WTC11 (cell line): ENCODE results near the gene PAN2. TPM values are rescaled to one million over a fixed set of nuclear protein-coding genes. Genes with fewer than 3 reads are reported as not detected.
A peak's percentile ranks its signal among the peaks of the same experiment; 100 is the strongest.
"Not testable (repeated sequence)": the region's sequence is repeated elsewhere in the genome, so short reads cannot be mapped to it uniquely, and the experiment has no call there.

Experiments
- ATAC-seq: fragments of 200-7000 bp; cut with Tn5 transposase; 2 replicates; pipeline ENCODE4 v1.10.0; 2021; ENCODE audit warnings: mild to moderate bottlenecking, moderate library complexity
- CTCF ChIA-PET: fragments of 300-600 bp; sonication (Branson Sonifier 250); formaldehyde crosslinking; loops from one replicate; lab custom pipeline; 2021; ENCODE audit warnings: antibody characterized with exemption; lab: Charles Lee
- POLR2A ChIA-PET: fragments of 350-600 bp; sonication (Branson Sonifier 250); formaldehyde crosslinking; loops from one replicate; lab custom pipeline; 2021; ENCODE audit warnings: antibody characterized with exemption; lab: Charles Lee
- DNase-seq: peaks from one replicate; pipeline ENCODE4 v3.0.0; 2021; ENCODE audit warnings: low spot score
- H3K27ac Mint-ChIP-seq: 2 replicates; pipeline ENCODE4 v1.8.0; 2021; ENCODE audit warnings: mixed read lengths
- H3K27me3 Mint-ChIP-seq: 2 replicates; pipeline ENCODE4 v1.8.0; 2021; ENCODE audit warnings: low read depth, mild to moderate bottlenecking, moderate library complexity, mixed read lengths
- H3K36me3 Mint-ChIP-seq: 2 replicates; pipeline ENCODE4 v1.8.0; 2021; ENCODE audit warnings: mixed read lengths
- H3K4me1 Mint-ChIP-seq: 2 replicates; pipeline ENCODE4 v1.8.0; 2022; ENCODE audit warnings: mixed read lengths
- H3K4me3 Mint-ChIP-seq: 2 replicates; pipeline ENCODE4 v1.8.0; 2021; ENCODE audit warnings: mild to moderate bottlenecking, moderate library complexity, mixed read lengths
- H3K9me3 Mint-ChIP-seq: 2 replicates; pipeline ENCODE4 v1.8.0; 2021; ENCODE audit warnings: mixed read lengths
- ATF2 ChIP-seq: sonication (generic); formaldehyde crosslinking; IDR thresholded peaks from 2 replicates; pipeline ENCODE4 v1.8.1; 2022; ENCODE audit warnings: low read depth, missing genetic modification reagents, borderline replicate concordance
- CTCF ChIP-seq: fragments of 200-600 bp; IDR thresholded peaks from 2 replicates; pipeline ENCODE4 v1.8.0; 2022; ENCODE audit warnings: antibody characterized with exemption
- GABPB1 ChIP-seq: sonication (generic); formaldehyde crosslinking; IDR thresholded peaks from 2 replicates; pipeline ENCODE4 v1.8.1; 2023; ENCODE audit warnings: mild to moderate bottlenecking, missing genetic modification reagents
- IRF1 ChIP-seq: sonication (generic); formaldehyde crosslinking; IDR thresholded peaks from 2 replicates; pipeline ENCODE4 v1.8.0; 2023; ENCODE audit warnings: missing genetic modification reagents
- MAX ChIP-seq: sonication (generic); formaldehyde crosslinking; IDR thresholded peaks from 2 replicates; pipeline ENCODE4 v1.8.0; 2022; ENCODE audit warnings: mild to moderate bottlenecking, missing genetic modification reagents
- MYBL2 ChIP-seq: sonication (generic); formaldehyde crosslinking; IDR thresholded peaks from 2 replicates; pipeline ENCODE4 v1.8.1; 2023; ENCODE audit warnings: mild to moderate bottlenecking, moderate library complexity, missing genetic modification reagents
- NFE2L1 ChIP-seq: sonication (generic); formaldehyde crosslinking; IDR thresholded peaks from 2 replicates; pipeline ENCODE4 v1.8.1; 2023; ENCODE audit warnings: missing genetic modification reagents
- NR1H2 ChIP-seq: sonication (generic); formaldehyde crosslinking; IDR thresholded peaks from 2 replicates; pipeline ENCODE4 v1.9.0; 2021; ENCODE audit warnings: mild to moderate bottlenecking, moderate library complexity, missing genetic modification reagents
- RELA ChIP-seq: sonication (generic); formaldehyde crosslinking; IDR thresholded peaks from 2 replicates; pipeline ENCODE4 v1.8.1; 2022; ENCODE audit warnings: missing genetic modification reagents, mild to moderate bottlenecking, borderline replicate concordance
- SP1 ChIP-seq: sonication (generic); formaldehyde crosslinking; conservative IDR thresholded peaks from 2 replicates; pipeline ENCODE4 v1.8.1; 2022; ENCODE audit warnings: missing genetic modification reagents
- TEAD1 ChIP-seq: sonication (generic); formaldehyde crosslinking; IDR thresholded peaks from 2 replicates; pipeline ENCODE4 v1.8.0; 2022; ENCODE audit warnings: mild to moderate bottlenecking, missing genetic modification reagents
- ZBTB43 ChIP-seq: sonication (generic); formaldehyde crosslinking; IDR thresholded peaks from 2 replicates; pipeline ENCODE4 v1.8.1; 2023; ENCODE audit warnings: mild to moderate bottlenecking, missing genetic modification reagents
- ZNF121 ChIP-seq: sonication (generic); formaldehyde crosslinking; IDR thresholded peaks from 2 replicates; pipeline ENCODE4 v1.8.0; 2023; ENCODE audit warnings: missing genetic modification reagents
- ZNF232 ChIP-seq: sonication (generic); formaldehyde crosslinking; IDR thresholded peaks from 2 replicates; pipeline ENCODE4 v1.8.0; 2022; ENCODE audit warnings: mild to moderate bottlenecking, missing genetic modification reagents
- total RNA-seq: library from RNA; stranded (reverse); gene quantifications from 3 replicates; pipeline ENCODE4 v1.2.3, GENCODE V29; 2021

Gene PAN2
- total RNA-seq, 1 experiment from 2014 or later: 46.7 TPM

- Mint-ChIP-seq H3K27me3 (no peaks in the 10 kb centered on the region; the same call in 1 of the 2 replicates), H3K4me1 (no peaks in the 10 kb centered on the region), H3K36me3 (peaks cover 42% of the 10 kb centered on the region), H3K4me3 (no peak overlapping the region), H3K27ac (no peak overlapping the region), H3K9me3 (no peaks in the 10 kb centered on the region)
- ChIA-PET POLR2A (interaction anchor here (1.0 kb wide), 1 partner anchor 11 kb away, joined by 7 read pairs; the partner anchor contains the start of gene STAT2), CTCF (interaction anchor here (1.1 to 4.2 kb wide), 2 partner anchors 32 to 115 kb away, joined by 3 to 24 read pairs; partner anchors contain the start of gene CNPY2)
- DNase-seq (no peak), ATAC-seq (no peak)
- TF ChIP-seq ZBTB43: no peak
- TF ChIP-seq NFE2L1 (CRISPR knock-in tag): no peak
Observed at GRCh38 chr12:56348776-56349175, 15.0 kb upstream of the PAN2 start.

- H3K36me3 Mint-ChIP-seq: peaks cover 55% of the 10 kb centered on the region
- ChIA-PET POLR2A (interaction anchor here (0.7 kb wide), 1 partner anchor 658 kb away, joined by 3 read pairs; no protein-coding TSS in a partner anchor), CTCF (interaction anchor here (0.6 to 4.2 kb wide), 12 partner anchors 11 to 254 kb away, joined by 3 to 24 read pairs (median 4); partner anchors contain the start of genes CNPY2, PAN2, SMARCC2 and STAT2)
- H3K9me3 Mint-ChIP-seq, H3K4me1 Mint-ChIP-seq, H3K27me3 Mint-ChIP-seq, DNase-seq, H3K4me3 Mint-ChIP-seq, ATAC-seq: not testable (repeated sequence)
- peak overlapping the region; percentile 60; the same call in 1 of the 2 replicates for H3K27ac Mint-ChIP-seq
Observed at GRCh38 chr12:56347255-56347654, 13.5 kb upstream of the PAN2 start.

- Mint-ChIP-seq H3K4me3 (no peak overlapping the region), H3K9me3 (no peaks in the 10 kb centered on the region), H3K36me3 (peaks cover 55% of the 10 kb centered on the region), H3K27ac (peak overlapping the region; percentile 60; the same call in 1 of the 2 replicates), H3K4me1 (no peaks in the 10 kb centered on the region), H3K27me3 (no peaks in the 10 kb centered on the region)
- peak; percentile 62 for DNase-seq
- TF ChIP-seq MAX (CRISPR knock-in tag) (no peak), SP1 (CRISPR knock-in tag) (no peak), RELA (CRISPR knock-in tag) (no peak), MYBL2 (CRISPR knock-in tag) (no peak), TEAD1 (CRISPR knock-in tag) (no peak), CTCF (0 out of 2 replicates have a peak, but pooled peaks have one; percentile 17), ZNF232 (CRISPR knock-in tag) (no peak)
- ATAC-seq: peak; percentile 88
- CTCF ChIA-PET: interaction anchor here (0.6 to 4.2 kb wide), 12 partner anchors 11 to 255 kb away, joined by 3 to 24 read pairs (median 4); partner anchors contain the start of genes CNPY2, PAN2, SMARCC2 and STAT2
- POLR2A ChIA-PET: interaction anchor here (0.7 kb wide), 1 partner anchor 32 kb away, joined by 3 read pairs; no protein-coding TSS in a partner anchor
Observed at GRCh38 chr12:56346675-56347074, 12.9 kb upstream of the PAN2 start.

- H3K9me3 Mint-ChIP-seq, H3K27me3 Mint-ChIP-seq, H3K27ac Mint-ChIP-seq, H3K4me3 Mint-ChIP-seq, DNase-seq, ATAC-seq: not testable (repeated sequence)
- Mint-ChIP-seq H3K36me3 (peaks cover 25% of the 10 kb centered on the region), H3K4me1 (peaks cover 22% of the 10 kb centered on the region)
- POLR2A ChIA-PET: interaction anchor here (1.6 kb wide), 1 partner anchor 18 kb away, joined by 6 read pairs; the partner anchor contains the start of gene STAT2
- TF ChIP-seq ZNF121: peak; percentile 57; the same call in 1 of the 2 replicates
- CTCF ChIA-PET: interaction anchor here (1.1 kb wide), 1 partner anchor 56 kb away, joined by 3 read pairs; no protein-coding TSS in a partner anchor
Observed at GRCh38 chr12:56342290-56342689, 8.5 kb upstream of the PAN2 start.

- ChIA-PET CTCF (interaction anchor here (1.2 kb wide), 1 partner anchor 26 kb away, joined by 4 read pairs; the partner anchor contains the start of gene CNPY2), POLR2A (interaction anchor here (0.8 to 1.6 kb wide), 2 partner anchors 18 to 120 kb away, joined by 3 to 6 read pairs; partner anchors contain the start of genes RNF41 and STAT2)
- Mint-ChIP-seq H3K4me1 (peaks cover 28% of the 10 kb centered on the region), H3K36me3 (peaks cover 21% of the 10 kb centered on the region), H3K9me3 (no peaks in the 10 kb centered on the region), H3K27me3 (no peaks in the 10 kb centered on the region), H3K27ac (no peak overlapping the region), H3K4me3 (no peak overlapping the region)
- no peak for TF ChIP-seq ATF2 (CRISPR knock-in tag)
- no peak for TF ChIP-seq NFE2L1 (CRISPR knock-in tag)
- no peak for TF ChIP-seq NR1H2 (CRISPR knock-in tag)
- no peak for TF ChIP-seq ZNF232 (CRISPR knock-in tag)
- no peak for TF ChIP-seq IRF1 (CRISPR knock-in tag)
- TF ChIP-seq GABPB1 (CRISPR knock-in tag): no peak
- DNase-seq (no peak), ATAC-seq (no peak)
Observed at GRCh38 chr12:56341616-56342015, 7.8 kb upstream of the PAN2 start.
